ENCODE measurements around the gene CST7.
"Not testable (repeated sequence)": the region's sequence is repeated elsewhere in the genome, so short reads cannot be mapped to it uniquely, and the experiment has no call there.

CST7 gene, protein sequence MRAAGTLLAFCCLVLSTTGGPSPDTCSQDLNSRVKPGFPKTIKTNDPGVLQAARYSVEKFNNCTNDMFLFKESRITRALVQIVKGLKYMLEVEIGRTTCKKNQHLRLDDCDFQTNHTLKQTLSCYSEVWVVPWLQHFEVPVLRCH

DNA sequence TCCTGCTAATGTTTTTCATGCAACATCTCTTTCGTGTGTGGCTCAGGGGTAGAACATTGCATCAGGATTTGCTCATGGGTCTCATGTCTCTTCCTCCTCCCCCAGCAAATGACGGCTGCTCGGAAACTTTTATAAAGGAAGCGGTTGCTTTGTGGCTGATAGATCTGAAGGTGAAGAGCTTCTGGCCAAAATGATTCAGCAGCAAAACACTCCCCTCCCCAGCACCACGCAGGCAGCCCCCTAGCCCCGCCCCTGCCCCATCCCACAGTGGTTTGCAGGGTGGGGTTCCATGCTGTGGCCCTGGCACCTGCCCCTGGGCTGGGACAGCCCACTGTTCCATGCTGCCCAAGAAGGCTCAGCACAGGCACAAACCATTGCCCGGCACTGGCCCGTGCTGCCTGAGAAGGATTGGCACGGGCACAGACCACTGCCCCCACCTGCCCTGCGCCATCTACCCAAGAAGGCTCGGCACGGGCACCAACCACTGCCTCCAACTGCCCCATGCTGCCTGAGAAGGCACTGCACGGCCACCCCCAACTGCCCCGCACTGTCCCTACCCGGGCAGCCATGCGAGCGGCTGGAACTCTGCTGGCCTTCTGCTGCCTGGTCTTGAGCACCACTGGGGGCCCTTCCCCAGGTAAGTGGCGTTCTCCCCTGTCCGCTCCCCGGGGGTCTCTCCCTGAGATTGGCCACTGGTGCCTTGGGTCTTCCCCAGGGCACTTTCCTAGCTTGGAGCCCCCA is at the start of gene CST7:
Gene CST7 (plus strand): TSS at position 331 of the 741 bp plus-strand sequence. CDS start 237 bp downstream, at position 568.
- DNase-seq, result peak; percentile 46 to 58 (median 54)

DNA sequence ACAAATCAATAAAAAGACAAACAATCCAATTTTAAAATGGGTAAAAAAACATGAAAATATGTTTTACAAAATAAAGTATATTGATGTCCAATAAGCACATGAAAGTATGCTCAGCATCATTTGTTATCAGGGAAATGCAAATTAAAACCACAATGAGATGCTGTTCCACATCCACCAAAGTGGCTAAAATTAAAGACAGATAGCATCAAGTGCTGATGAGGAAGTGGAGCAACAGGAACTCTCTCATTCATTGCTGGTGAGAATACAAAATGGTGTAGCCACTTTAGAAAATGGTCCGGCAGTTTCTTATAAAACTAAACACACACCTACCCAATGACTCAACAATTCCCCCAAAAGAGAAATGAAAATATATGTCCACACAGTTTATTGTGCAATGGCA is 42.3 kb upstream of the CST7 start:
- no peak for DNase-seq

GRCh38 chr20:24908642-24909041 is 40.4 kb upstream of the CST7 start:
- DNase-seq, result no peak

DNA sequence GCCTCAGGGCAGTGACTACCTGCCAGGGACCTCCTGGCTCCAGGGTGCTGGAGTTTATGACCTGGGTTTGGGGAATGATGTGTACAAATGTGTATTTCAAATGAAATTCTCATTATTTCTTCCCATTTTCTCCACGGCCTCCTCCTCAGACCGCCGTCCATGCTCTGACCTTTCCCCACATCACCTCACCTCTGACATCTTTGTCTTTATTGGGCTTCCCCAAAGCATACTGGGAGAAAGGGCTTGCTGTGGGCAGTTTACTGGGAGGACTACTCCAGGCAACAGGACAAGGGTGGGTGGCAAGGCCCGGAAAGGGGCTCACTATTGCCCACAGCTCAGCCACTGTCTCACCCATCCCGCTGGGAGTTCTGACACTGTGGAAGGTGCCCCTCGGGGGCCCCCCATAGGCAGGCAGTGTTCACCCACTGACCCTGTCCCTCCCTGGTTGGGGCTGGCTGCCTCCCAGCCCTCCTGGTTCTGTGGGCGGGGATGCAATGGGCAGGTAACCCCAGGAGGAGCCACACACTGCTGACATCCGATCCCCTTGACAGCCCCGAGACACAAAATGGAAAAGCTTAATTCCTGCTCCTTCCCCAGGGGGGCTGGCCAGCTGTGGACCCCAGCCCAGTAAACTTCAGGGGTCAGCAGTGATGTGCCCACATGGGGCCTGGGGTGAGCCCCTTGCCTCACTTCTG is 39.8 kb upstream of the CST7 start:
- DNase-seq, result no peak

- DNase-seq, result no peak
These were observed 39.2 kb upstream of the CST7 start for GRCh38 chr20:24909861-24910260.

- DNase-seq, result no peak
These were observed 38.6 kb upstream of the CST7 start for GRCh38 chr20:24910461-24910860.

DNA sequence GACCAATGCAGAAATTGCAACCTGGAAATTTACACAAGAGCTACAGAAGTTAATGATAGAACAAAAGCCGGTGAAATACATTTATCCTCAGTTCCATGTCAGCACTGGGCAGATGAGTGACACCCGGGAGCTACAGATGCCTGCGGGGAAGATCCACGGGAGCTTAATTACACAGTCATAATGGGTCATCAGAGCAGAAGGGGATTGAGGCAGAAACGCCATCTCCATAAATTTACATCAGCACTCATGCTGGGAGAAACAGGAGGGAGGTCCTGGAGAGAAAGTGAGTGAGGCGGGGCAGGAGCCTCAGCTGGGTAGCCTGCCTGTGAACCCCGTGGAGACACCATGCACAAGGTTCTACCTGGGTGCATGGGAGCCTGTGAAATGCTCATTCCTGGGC is 37.6 kb upstream of the CST7 start:
- no peak for DNase-seq

GRCh38 chr20:24912397-24913075 is 36.5 kb upstream of the CST7 start:
- DNase-seq, result no peak

- no peak for DNase-seq
These were observed 35.9 kb upstream of the CST7 start for GRCh38 chr20:24913076-24913628.

DNA sequence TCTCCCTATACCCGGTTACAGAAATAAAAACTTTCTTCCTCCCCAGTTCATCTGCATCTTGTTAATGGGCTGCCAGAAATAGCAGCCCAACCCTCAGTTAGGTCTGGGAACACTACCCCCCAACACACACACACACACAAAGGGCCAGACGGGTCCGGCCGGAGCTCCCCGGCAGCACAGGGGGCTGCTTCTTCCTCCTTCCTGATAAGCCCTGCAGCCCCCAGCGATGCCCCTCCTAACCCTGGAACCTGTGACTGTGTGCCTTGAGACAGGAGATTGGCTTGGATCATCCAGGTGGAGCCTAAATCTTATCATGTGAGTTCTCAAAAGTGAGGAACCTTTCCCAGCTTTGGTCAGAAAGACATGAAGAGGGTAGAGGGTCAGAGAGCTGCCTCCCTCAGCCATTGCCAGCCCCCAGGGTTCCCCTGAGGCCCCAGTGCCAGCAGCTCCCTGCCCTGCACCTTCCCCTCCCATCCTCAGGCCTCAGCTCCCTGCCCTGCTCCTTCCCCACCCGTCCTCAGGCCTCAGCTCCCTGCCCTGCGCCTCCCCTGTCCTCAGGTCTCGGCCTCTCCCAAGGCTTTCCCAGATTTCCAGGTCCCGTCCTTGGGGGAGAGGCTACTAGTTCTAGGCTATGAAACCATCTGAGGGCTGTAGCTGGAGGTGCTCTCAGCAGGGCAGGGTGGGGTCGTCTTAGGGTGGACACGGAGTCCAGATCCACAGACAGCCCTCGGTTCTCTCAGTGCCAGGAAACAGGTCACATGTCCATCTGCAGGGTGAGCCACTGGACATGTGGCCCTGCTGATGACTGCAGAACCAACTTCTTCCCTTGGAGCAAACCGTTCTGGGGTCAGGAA is 34.5 kb upstream of the CST7 start:
- no peak for DNase-seq

DNA sequence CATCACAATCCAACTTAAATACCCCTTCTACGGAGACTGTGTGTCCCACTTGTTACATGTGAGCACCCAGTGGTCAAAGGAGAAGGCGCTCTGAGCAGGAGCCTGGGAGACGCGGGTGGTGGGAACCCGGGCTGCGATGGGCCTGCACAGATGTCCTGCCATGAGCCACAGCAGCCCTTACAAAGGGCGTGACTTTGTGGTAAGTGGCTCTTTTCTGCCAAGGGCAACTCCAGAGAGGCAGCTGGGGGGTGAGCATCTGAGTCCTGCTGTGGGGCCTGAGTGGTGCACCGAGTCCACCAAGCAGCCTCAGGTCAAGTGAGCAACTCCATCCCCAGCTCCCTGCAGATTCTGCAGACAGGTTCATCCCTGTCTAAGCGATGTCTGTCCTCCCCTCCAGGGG is 33.6 kb upstream of the CST7 start:
- no peak for DNase-seq

- DNase-seq, result no peak
These were observed 33.2 kb upstream of the CST7 start for GRCh38 chr20:24915892-24916291.

DNA sequence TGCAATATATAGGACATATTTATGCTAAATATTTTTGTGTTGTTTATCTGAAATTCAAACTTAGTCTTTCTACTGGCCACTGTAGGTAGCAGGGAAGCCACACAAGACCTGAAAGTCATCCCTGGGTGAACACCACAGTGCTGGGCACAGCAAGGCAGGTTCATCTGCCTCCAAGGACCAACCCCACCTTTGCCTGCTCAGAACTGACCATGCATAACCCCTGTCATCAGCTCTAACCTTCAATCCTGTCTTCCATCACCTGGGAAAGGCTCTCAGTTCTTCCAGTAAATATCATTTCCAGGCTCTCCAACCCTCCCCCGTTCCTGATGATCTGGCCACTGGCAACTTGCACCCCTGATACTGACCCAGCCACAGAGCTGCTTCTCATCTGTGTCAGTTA is 32.7 kb upstream of the CST7 start:
- no peak for DNase-seq

DNA sequence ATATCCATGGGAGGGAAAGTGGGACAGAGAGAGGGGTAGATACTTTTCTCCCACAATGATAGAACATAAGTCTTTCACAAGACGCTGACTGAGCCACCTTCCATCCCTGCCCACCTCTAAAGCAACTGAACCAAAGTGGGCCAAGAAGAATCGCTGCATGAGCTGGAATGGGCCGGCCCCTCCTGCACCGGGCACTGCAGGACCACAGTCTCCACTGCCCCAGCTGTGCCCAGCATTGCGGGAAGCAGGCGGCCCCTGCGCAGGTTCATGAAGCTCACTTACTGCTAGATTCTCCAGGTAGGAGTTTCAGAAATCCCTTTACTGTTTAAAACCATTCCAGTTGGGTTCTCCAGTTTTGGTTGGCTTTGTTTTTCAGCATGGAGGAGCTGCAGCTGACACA is 32.0 kb upstream of the CST7 start:
- no peak for DNase-seq

DNA sequence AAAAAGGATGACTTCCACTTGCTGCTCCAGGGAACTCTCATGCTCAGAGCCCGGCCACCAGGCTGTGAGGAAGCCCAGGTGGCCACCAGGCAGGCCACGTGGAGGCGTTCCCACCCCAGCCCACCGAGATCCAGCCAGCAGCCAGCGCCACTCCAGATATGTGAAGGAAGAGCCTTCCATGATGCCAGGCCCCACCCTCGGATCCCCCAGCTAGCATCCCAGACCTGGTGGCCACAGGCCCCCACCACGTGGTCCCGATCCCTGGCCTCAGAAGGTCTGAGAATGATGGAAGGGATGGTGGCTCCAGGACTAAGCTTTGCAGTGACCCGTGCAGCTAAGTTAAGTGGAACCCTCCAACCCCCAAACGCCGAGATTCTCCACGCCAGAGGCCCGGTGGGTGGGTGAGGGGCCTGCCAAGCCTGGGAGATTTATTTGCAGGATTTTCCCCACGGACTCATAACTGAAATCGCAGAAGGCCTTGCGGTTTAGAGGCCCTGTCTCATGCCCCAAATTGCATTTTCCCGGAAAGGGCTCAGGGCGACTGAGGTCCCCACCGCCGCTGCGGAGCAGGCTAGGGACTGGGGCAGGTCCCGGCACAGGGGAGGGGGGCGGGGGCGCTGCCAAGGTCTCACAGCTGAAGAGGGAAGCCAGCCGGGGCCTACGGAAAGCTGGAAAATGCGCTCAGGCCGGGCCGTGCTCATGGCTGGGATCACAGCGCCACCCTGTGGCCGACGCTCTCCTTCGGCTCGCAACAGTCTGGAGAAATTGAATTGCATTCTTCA is 31.1 kb upstream of the CST7 start:
- DNase-seq, result peak in 3 of 4 experiments; percentile 2 to 12 (median 5)

DNA sequence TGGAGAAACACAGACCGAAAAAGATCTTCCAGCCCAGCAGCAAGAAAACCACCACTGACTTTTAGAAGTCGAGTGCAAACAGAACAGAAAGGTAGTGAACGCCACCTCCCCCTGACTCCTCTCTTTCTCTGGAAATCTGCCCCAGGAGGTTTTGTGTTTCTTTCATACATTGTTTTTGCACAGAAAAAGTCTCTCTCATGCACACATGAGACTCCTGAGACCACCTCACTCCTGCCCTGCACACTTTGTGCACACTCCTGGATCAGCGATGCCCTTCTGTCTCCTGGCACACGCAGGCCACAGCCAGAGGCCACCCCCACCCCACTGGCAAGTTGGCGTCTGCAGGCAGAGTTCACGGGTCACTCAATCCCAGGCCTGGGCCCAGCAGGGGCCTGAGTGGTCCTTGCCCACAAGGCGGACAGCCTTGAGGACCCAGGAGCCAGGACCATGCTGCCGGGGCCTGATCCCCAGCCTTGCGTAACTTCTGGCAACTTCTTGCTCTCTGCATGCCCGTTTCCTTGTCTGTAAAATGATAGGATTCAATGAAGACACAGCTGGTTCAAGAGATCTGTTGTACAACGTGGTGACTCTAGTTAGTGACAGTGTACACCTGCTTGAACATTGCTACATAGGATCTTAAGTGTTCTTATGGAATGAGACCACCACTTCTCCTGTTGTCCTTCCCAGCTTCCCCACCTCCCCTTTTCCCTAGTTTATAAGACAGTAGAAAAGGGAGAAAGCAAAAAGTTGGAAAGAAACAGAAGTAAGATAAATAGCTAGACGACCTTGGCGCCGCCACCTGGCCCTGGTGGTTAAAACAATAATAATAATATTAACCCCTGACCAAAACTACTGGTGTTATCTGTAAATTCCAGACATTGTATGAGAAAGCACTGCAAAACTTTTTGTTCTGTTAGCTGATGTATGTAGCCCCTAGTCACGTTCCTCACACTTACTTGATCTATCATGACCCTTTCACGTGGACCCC is 30.2 kb upstream of the CST7 start:
- no peak for DNase-seq

DNA sequence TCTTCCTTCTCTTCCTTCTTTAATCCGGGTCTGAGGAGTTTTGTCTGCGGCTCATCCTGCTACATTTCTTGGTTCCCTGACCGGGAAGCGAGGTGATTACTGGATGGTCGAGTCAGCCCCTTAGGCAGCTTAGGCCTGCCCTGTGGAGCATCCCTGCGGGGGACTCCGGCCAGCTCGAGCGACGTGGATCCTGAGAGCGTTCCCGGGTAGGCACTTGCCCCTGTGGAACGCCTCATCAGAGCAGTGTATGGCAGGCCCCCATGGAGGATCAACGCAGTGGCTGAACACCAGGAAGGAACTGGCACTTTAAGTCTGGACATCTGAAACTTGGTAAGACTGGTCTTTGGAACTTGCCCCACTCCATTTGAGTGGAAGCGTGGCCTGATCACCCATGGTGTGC is 29.4 kb upstream of the CST7 start:
- not testable (repeated sequence) for DNase-seq

- not testable (repeated sequence) for DNase-seq
These were observed 28.4 kb upstream of the CST7 start for GRCh38 chr20:24920706-24921105.

GRCh38 chr20:24929259-24929658 is 19.8 kb upstream of the CST7 start:
- DNase-seq, result not testable (repeated sequence)
